ENCODE data around the gene THRA. TPM values are rescaled to one million over a fixed set of nuclear protein-coding genes. Genes with fewer than 3 reads are reported as not detected.

The THRA gene
- total RNA-seq, 1 experiment from 2014 or later = 14.8 TPM

- no peak for DNase-seq (ENCODE audit: low read depth)
These were observed 36.6 kb upstream of the THRA start for GRCh38 chr17:40025991-40026815.

- peak; percentile 53 for DNase-seq (ENCODE audit: low read depth)
These were observed 35.8 kb upstream of the THRA start for GRCh38 chr17:40026816-40027613.

- no peak for DNase-seq (ENCODE audit: low read depth)
These were observed 35.2 kb upstream of the THRA start for GRCh38 chr17:40027614-40028012.

GRCh38 chr17:40028595-40028994, 34.2 kb upstream of the THRA start:
- DNase-seq (ENCODE audit: low read depth) = no peak

GRCh38 chr17:40031706-40032105, 31.1 kb upstream of the THRA start:
- no peak for DNase-seq (ENCODE audit: low read depth)

- no peak for DNase-seq (ENCODE audit: low read depth)
These were observed 30.1 kb upstream of the THRA start for GRCh38 chr17:40032322-40033320.

- no peak for DNase-seq (ENCODE audit: low read depth)
These were observed 29.4 kb upstream of the THRA start for GRCh38 chr17:40033339-40033738.

GRCh38 chr17:40034426-40035161, 28.2 kb upstream of the THRA start:
- DNase-seq (ENCODE audit: low read depth) = no peak

GRCh38 chr17:40035162-40035559, 27.6 kb upstream of the THRA start:
- no peak for DNase-seq (ENCODE audit: low read depth)

- DNase-seq (ENCODE audit: low read depth) = peak; percentile 48
These were observed 23.8 kb upstream of the THRA start for GRCh38 chr17:40038882-40039513.

- DNase-seq (ENCODE audit: low read depth) = no peak
These were observed 21.6 kb upstream of the THRA start for GRCh38 chr17:40041196-40041595.

GRCh38 chr17:40056379-40057015, 6.3 kb upstream of the THRA start:
- DNase-seq (ENCODE audit: low read depth) = no peak

GRCh38 chr17:40058186-40058784, 4.5 kb upstream of the THRA start:
- DNase-seq (ENCODE audit: low read depth) = peak; percentile 25

- no peak for DNase-seq (ENCODE audit: low read depth)
These were observed 3.9 kb upstream of the THRA start for GRCh38 chr17:40058865-40059264.

GRCh38 chr17:40059729-40060475, 2.9 kb upstream of the THRA start:
- DNase-seq (ENCODE audit: low read depth) = no peak

- no peak for DNase-seq (ENCODE audit: low read depth)
These were observed 1.7 kb upstream of the THRA start for GRCh38 chr17:40060887-40061608.

GRCh38 chr17:40061609-40062038, 1.1 kb upstream of the THRA start:
- DNase-seq (ENCODE audit: low read depth) = no peak

Data from HT1080 (cell line).